ENCODE data around the gene SUN3. TPM values are rescaled to one million over a fixed set of nuclear protein-coding genes. Genes with fewer than 3 reads are reported as not detected.
A peak's percentile ranks its signal among the peaks of the same experiment; 100 is the strongest.

Gene SUN3
- total and polyA plus RNA-seq, 11 donors = not detected

GRCh38 chr7:47939425-47940036 is 89.4 kb downstream of the SUN3 start:
- no peaks in the 10 kb centered on the region for H3K27me3 ChIP-seq
- WGBS, 4 donors = 92 to 94% (median 93%) methylated on average over 7 of the region's 7 CpGs
- no peak overlapping the region for H3K4me3 ChIP-seq
- DNase-seq = no peak
- ATAC-seq = no peak
- no peaks in the 10 kb centered on the region for H3K9me3 ChIP-seq
- TF ChIP-seq, protein P1, sequence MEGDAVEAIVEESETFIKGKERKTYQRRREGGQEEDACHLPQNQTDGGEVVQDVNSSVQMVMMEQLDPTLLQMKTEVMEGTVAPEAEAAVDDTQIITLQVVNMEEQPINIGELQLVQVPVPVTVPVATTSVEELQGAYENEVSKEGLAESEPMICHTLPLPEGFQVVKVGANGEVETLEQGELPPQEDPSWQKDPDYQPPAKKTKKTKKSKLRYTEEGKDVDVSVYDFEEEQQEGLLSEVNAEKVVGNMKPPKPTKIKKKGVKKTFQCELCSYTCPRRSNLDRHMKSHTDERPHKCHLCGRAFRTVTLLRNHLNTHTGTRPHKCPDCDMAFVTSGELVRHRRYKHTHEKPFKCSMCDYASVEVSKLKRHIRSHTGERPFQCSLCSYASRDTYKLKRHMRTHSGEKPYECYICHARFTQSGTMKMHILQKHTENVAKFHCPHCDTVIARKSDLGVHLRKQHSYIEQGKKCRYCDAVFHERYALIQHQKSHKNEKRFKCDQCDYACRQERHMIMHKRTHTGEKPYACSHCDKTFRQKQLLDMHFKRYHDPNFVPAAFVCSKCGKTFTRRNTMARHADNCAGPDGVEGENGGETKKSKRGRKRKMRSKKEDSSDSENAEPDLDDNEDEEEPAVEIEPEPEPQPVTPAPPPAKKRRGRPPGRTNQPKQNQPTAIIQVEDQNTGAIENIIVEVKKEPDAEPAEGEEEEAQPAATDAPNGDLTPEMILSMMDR (IDR thresholded peaks at IDR 0.05) = no peak
- no peak for TF ChIP-seq POLR2A (IDR thresholded peaks at IDR 0.05)
- peaks cover 0 to 58% (median 30%) of the 10 kb centered on the region in 12 donors for H3K4me1 ChIP-seq
- intact Hi-C loops (cut with DNase I) = loop anchor here in 2 of 10 donors (5.0 kb wide), 2 partner anchors 38 to 92 kb away; partner anchors contain the start of gene HUS1 (in 1 of the 2)
- H3K27ac ChIP-seq = peak overlapping the region; percentile 74 to 93 (median 90)
- H3K36me3 ChIP-seq = peaks cover 0 to 12% (median 0%) of the 10 kb centered on the region in 9 donors

GRCh38 chr7:47938574-47939165 is 90.2 kb downstream of the SUN3 start:
- TF ChIP-seq, protein P1 (IDR thresholded peaks at IDR 0.05) = no peak
- TF ChIP-seq POLR2A (IDR thresholded peaks at IDR 0.05) = no peak

DNA sequence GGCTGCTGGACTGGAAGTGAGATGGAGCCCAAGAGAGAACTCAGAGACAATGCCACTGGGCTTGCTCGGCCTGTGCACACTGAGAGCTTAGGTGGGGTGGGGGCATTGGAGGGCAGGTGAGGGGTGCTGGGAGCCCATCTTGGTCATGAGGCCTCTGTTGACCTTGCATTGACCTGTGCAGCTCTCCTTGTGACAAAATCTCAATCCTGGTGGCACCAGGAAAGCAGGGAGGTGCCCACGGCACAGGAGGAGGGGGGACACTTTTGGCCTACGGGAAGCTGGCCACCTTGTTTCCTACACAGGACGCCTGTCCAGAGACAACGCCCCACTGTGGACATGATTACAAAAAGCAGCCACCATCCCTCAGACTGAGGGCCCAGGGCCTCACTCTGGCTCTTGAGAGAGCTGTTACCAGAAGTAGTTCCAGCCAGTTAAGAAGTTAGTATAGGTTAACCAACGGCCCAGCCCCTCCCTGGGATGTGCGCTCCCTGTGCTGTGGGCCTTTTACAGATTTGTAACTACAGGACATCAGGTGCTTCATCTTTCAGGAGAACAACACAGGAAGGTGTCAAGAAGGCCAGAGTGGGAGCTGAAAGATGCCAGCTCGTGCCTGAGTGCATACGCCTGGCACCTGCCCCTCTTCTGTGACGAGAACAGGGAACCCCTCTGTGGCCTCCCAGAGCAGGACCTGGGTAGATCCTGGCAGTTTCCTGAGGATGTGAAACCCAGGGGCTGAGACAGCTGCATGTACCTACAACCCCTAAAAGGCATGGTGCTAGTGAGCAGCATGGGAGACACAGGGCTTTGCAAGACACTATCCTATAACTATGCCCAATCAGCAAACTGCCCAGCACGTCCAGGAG is 91.0 kb downstream of the SUN3 start:
- WGBS, 4 donors = 68 to 78% (median 76%) methylated on average over 8 to 11 of the region's 11 CpGs
- H3K27ac ChIP-seq = no peak overlapping the region
- TF ChIP-seq, protein P1 (IDR thresholded peaks at IDR 0.05) = no peak
- TF ChIP-seq POLR2A (IDR thresholded peaks at IDR 0.05) = no peak
- H3K4me1 ChIP-seq = peaks cover 0 to 50% (median 30%) of the 10 kb centered on the region in 12 donors
- H3K9me3 ChIP-seq = no peaks in the 10 kb centered on the region
- intact Hi-C loops (cut with DNase I) = loop anchor here in 1 of 10 donors (5.0 kb wide), 1 partner anchor 91 kb away; no protein-coding TSS in a partner anchor
- DNase-seq (no peak), ATAC-seq (no peak)
- no peaks in the 10 kb centered on the region for H3K27me3 ChIP-seq
- H3K4me3 ChIP-seq = no peak overlapping the region
- H3K36me3 ChIP-seq = peaks cover 0 to 19% (median 0%) of the 10 kb centered on the region in 9 donors

More at GRCh38 chr7:47938574-47939165, 90.2 kb downstream of the SUN3 start:
- Histone ChIP-seq H3K27ac (peak overlapping the region in 3 of 12 donors; percentile 90 to 93 (median 93)), H3K4me1 (peaks cover 0 to 55% (median 30%) of the 10 kb centered on the region in 12 donors), H3K27me3 (no peaks in the 10 kb centered on the region), H3K4me3 (no peak overlapping the region), H3K36me3 (peaks cover 0 to 19% (median 0%) of the 10 kb centered on the region in 9 donors), H3K9me3 (no peaks in the 10 kb centered on the region)
- no peak for DNase-seq
- 94 to 99% (median 95%) methylated on average over 6 of the region's 6 CpGs for WGBS, 4 donors
- ATAC-seq = no peak
- intact Hi-C loops (cut with DNase I) = loop anchor here in 1 of 10 donors (5.0 kb wide), 1 partner anchor 91 kb away; no protein-coding TSS in a partner anchor

Other genes with a start within 250 kb of the SUN3 start
- gene PKD1L1, start 80.6 kb downstream of the SUN3 start, total RNA-seq = 1 to 10 TPM; 1.1 to 3.7 (median 2.5) TPM
- 1 to 10 TPM; 1.3 to 2.1 TPM for gene PKD1L1, start 80.6 kb downstream of the SUN3 start, polyA plus RNA-seq
- 10 to 100 TPM; 21.9 to 43.3 (median 27.5) TPM for gene HUS1, start 49.5 kb downstream of the SUN3 start, total RNA-seq
- 10 to 100 TPM; 10.9 to 20.0 TPM for gene HUS1, start 49.5 kb downstream of the SUN3 start, polyA plus RNA-seq
- gene C7orf57, start 6.4 kb upstream of the SUN3 start, total RNA-seq = under 1 TPM in 1 of 9 donors, not detected in 8; 0.27 TPM
- gene C7orf57, start 6.4 kb upstream of the SUN3 start, polyA plus RNA-seq = under 1 TPM in 1 of 2 donors, not detected in 1; 0.03 TPM
- 10 to 100 TPM in 8 of 9 donors, 1 to 10 TPM in 1; 5.8 to 33.2 (median 18.8) TPM for gene UPP1, start 60.2 kb upstream of the SUN3 start, total RNA-seq
- gene UPP1, start 60.2 kb upstream of the SUN3 start, polyA plus RNA-seq = 10 to 100 TPM; 17.3 to 23.5 TPM
- gene ABCA13, start 142.4 kb upstream of the SUN3 start, total RNA-seq = under 1 TPM in 7 of 9 donors, not detected in 2; 0.04 to 0.29 (median 0.09) TPM
- under 1 TPM in 1 of 2 donors, not detected in 1; 0.01 TPM for gene ABCA13, start 142.4 kb upstream of the SUN3 start, polyA plus RNA-seq

Data from heart left ventricle (tissue), 16 donors.